Gastroesophageal sphincter (tissue), 4 donors: Measurements from ENCODE around the gene CTNNA2. TPM values are rescaled to one million over a fixed set of nuclear protein-coding genes. Genes with fewer than 3 reads are reported as not detected.

Source experiments
- ATAC-seq: fragments of 150-250 bp; one replicate; pipeline ENCODE4 v1.9.1; 2016; ENCODE audit warnings: mild to moderate bottlenecking, moderate library complexity
- H3K27ac ChIP-seq, 4 donors: fragments of 200-600 bp; sonication (generic) in 3 of 4; 1 replicate in 3 of 4; 2 replicates in 1 of 4; pipeline ENCODE4 v1.5.1; 2016 to 2019
- H3K27me3 ChIP-seq: fragments of 200-600 bp; sonication (generic); one replicate; pipeline ENCODE4 v1.5.1; 2019
- H3K36me3 ChIP-seq, 2 donors: fragments of 200-600 bp; sonication (generic); one replicate each; pipeline ENCODE4 v1.5.1; 2019; ENCODE audit warnings: control low read depth in 1 of 2
- H3K4me1 ChIP-seq, 3 donors: fragments of 200-600 bp; sonication (generic); 1 replicate in 2 of 3; 2 replicates in 1 of 3; pipeline ENCODE4 v1.5.1; 2016 to 2019; ENCODE audit warnings: control low read depth in 2 of 3
- H3K4me3 ChIP-seq, 2 donors: fragments of 200-600 bp; sonication (generic); one replicate each; pipeline ENCODE4 v1.5.1; 2019; ENCODE audit warnings: mild to moderate bottlenecking in 1 of 2, moderate library complexity in 1 of 2
- H3K9me3 ChIP-seq, 3 donors: fragments of 200-600 bp; sonication (generic); one replicate each; pipeline ENCODE4 v1.5.1; 2017 to 2019; ENCODE audit warnings: control low read depth in 2 of 3
- CTCF ChIP-seq, 4 experiments: fragments of 200-600 bp in 2 of 4; fragments of 450-650 bp in 2 of 4; sonication (generic) in 1 of 4; IDR thresholded peaks; one replicate each; pipeline ENCODE4 v1.5.1; 2017 to 2019; ENCODE audit warnings: antibody characterized with exemption in 4 of 4, mild to moderate bottlenecking in 2 of 4, moderate library complexity in 2 of 4
- EP300 ChIP-seq: sonication (generic); formaldehyde crosslinking; IDR thresholded peaks from one replicate; pipeline ENCODE4 v1.6.1; 2017; ENCODE audit warnings: antibody characterized with exemption, mild to moderate bottlenecking
- POLR2A ChIP-seq, 2 donors: fragments of 450-650 bp; IDR thresholded peaks; one replicate each; pipeline ENCODE4 v1.6.1; 2017; ENCODE audit warnings: antibody characterized with exemption in 2 of 2, mild to moderate bottlenecking in 2 of 2, moderate library complexity in 1 of 2
- POLR2AphosphoS5 ChIP-seq: sonication (generic); formaldehyde crosslinking; IDR thresholded peaks from one replicate; pipeline ENCODE4 v1.6.1; 2017; ENCODE audit warnings: antibody characterized with exemption
- WGBS, 2 donors: methylation state at CpG; one replicate each; pipeline ENCODE4 v1.1.5; 2018; ENCODE audit warnings: low coverage in 1 of 2; 5-methylcytosine and 5-hydroxymethylcytosine counted together
- total RNA-seq, 4 donors: library from RNA; depleted of rRNA; stranded (reverse); fragments of >200 nt; gene quantifications; one replicate each; pipeline ENCODE4 v1.1.0, GENCODE V29; 2016

Gene CTNNA2
- total RNA-seq, 4 donors from 2014 or later: 0.15 to 4.2 (median 0.68) TPM

GRCh38 chr2:79789811-79790210, 277.0 kb downstream of the CTNNA2 start:
- Histone ChIP-seq H3K36me3 (no peaks in the 10 kb centered on the region), H3K27me3 (no peaks in the 10 kb centered on the region), H3K9me3 (no peaks in the 10 kb centered on the region), H3K4me1 (no peaks in the 10 kb centered on the region), H3K27ac (no peak overlapping the region), H3K4me3 (no peak overlapping the region)
- WGBS, 2 donors: 74 to 85% methylated on average over 3 of the region's 3 CpGs
- no peak for TF ChIP-seq POLR2AphosphoS5
- ATAC-seq: no peak

- WGBS, 2 donors: 81 to 86% methylated on average over 1 of the region's 1 CpG
- Histone ChIP-seq H3K27me3 (no peaks in the 10 kb centered on the region), H3K4me3 (no peak overlapping the region), H3K27ac (no peak overlapping the region), H3K9me3 (no peaks in the 10 kb centered on the region), H3K36me3 (no peaks in the 10 kb centered on the region), H3K4me1 (no peaks in the 10 kb centered on the region)
- ATAC-seq: no peak
- TF ChIP-seq POLR2AphosphoS5: no peak
- TF ChIP-seq POLR2A (IDR thresholded peaks at IDR 0.05): no peak
- TF ChIP-seq EP300: no peak
- TF ChIP-seq CTCF (IDR thresholded peaks at IDR 0.05): no peak
These were observed 279.2 kb downstream of the CTNNA2 start for GRCh38 chr2:79792090-79792489.

- ATAC-seq: no peak
- no peak overlapping the region for H3K4me3 ChIP-seq
These were observed 280.2 kb downstream of the CTNNA2 start for GRCh38 chr2:79793006-79793405.

GRCh38 chr2:79796641-79797040, 283.8 kb downstream of the CTNNA2 start:
- no peaks in the 10 kb centered on the region for H3K27me3 ChIP-seq
- H3K4me1 ChIP-seq: no peaks in the 10 kb centered on the region
- no peak for ATAC-seq
- no peak for TF ChIP-seq POLR2AphosphoS5
- WGBS, 2 donors: 71 to 87% methylated on average over 2 of the region's 2 CpGs
- no peak overlapping the region for H3K27ac ChIP-seq
- H3K4me3 ChIP-seq: no peak overlapping the region
- H3K36me3 ChIP-seq: no peaks in the 10 kb centered on the region
- H3K9me3 ChIP-seq: no peaks in the 10 kb centered on the region

More at GRCh38 chr2:79793006-79793405, 280.2 kb downstream of the CTNNA2 start:
- TF ChIP-seq POLR2A (IDR thresholded peaks at IDR 0.05) (no peak), EP300 (no peak), CTCF (IDR thresholded peaks at IDR 0.05) (no peak), POLR2AphosphoS5 (no peak)
- Histone ChIP-seq H3K9me3 (no peaks in the 10 kb centered on the region), H3K36me3 (no peaks in the 10 kb centered on the region), H3K4me1 (no peaks in the 10 kb centered on the region), H3K27ac (no peak overlapping the region), H3K27me3 (no peaks in the 10 kb centered on the region)
- 90 to 93% methylated on average over 2 to 3 of the region's 3 CpGs for WGBS, 2 donors

- H3K27ac ChIP-seq: no peak overlapping the region
- H3K4me1 ChIP-seq: no peaks in the 10 kb centered on the region
- no peaks in the 10 kb centered on the region for H3K9me3 ChIP-seq
- no peaks in the 10 kb centered on the region for H3K27me3 ChIP-seq
- TF ChIP-seq POLR2AphosphoS5: no peak
- TF ChIP-seq EP300: no peak
- ATAC-seq: no peak
- H3K4me3 ChIP-seq: no peak overlapping the region
- H3K36me3 ChIP-seq: no peaks in the 10 kb centered on the region
- 85 to 88% methylated on average over 1 to 3 of the region's 3 CpGs for WGBS, 2 donors
These were observed 285.9 kb downstream of the CTNNA2 start for GRCh38 chr2:79798776-79799175.

- Histone ChIP-seq H3K4me1 (no peaks in the 10 kb centered on the region), H3K4me3 (no peak overlapping the region), H3K27ac (no peak overlapping the region), H3K36me3 (no peaks in the 10 kb centered on the region), H3K27me3 (no peaks in the 10 kb centered on the region), H3K9me3 (no peaks in the 10 kb centered on the region)
- no peak for ATAC-seq
- TF ChIP-seq POLR2A (IDR thresholded peaks at IDR 0.05) (no peak), CTCF (IDR thresholded peaks at IDR 0.05) (no peak), POLR2AphosphoS5 (no peak), EP300 (no peak)
These were observed 286.9 kb downstream of the CTNNA2 start for GRCh38 chr2:79799729-79800128.

- 65 to 81% methylated on average over 3 of the region's 3 CpGs for WGBS, 2 donors
- Histone ChIP-seq H3K27me3 (no peaks in the 10 kb centered on the region), H3K36me3 (no peaks in the 10 kb centered on the region), H3K9me3 (no peaks in the 10 kb centered on the region), H3K4me1 (no peaks in the 10 kb centered on the region), H3K4me3 (no peak overlapping the region), H3K27ac (no peak overlapping the region)
- no peak for ATAC-seq
- TF ChIP-seq CTCF (IDR thresholded peaks at IDR 0.05) (no peak), EP300 (no peak), POLR2AphosphoS5 (no peak), POLR2A (IDR thresholded peaks at IDR 0.05) (no peak)
These were observed 288.2 kb downstream of the CTNNA2 start for GRCh38 chr2:79801082-79801481.
